ENCODE results near the gene PAX2.

PAX2 gene

GRCh38 chr10:100799881-100800280 lies 54.5 kb downstream of the PAX2 start:
- DNase-seq: no peak

GRCh38 chr10:100800931-100801330 lies 55.5 kb downstream of the PAX2 start:
- no peak for DNase-seq

GRCh38 chr10:100802196-100802595 lies 56.8 kb downstream of the PAX2 start:
- DNase-seq: no peak

GRCh38 chr10:100802607-100803006 lies 57.2 kb downstream of the PAX2 start:
- no peak for DNase-seq

GRCh38 chr10:100803492-100803891 lies 58.1 kb downstream of the PAX2 start:
- no peak for DNase-seq

- no peak for DNase-seq
Observed at GRCh38 chr10:100803908-100804307, 58.5 kb downstream of the PAX2 start.

- DNase-seq: no peak
Observed at GRCh38 chr10:100805543-100806355, 60.4 kb downstream of the PAX2 start.

- DNase-seq: no peak
Observed at GRCh38 chr10:100806356-100806645, 60.9 kb downstream of the PAX2 start.

- DNase-seq: no peak
Observed at GRCh38 chr10:100807241-100807951, 62.0 kb downstream of the PAX2 start.

GRCh38 chr10:100808876-100809275 lies 63.5 kb downstream of the PAX2 start:
- DNase-seq: no peak

GRCh38 chr10:100810091-100810834 lies 64.9 kb downstream of the PAX2 start:
- no peak for DNase-seq

- no peak for DNase-seq
Observed at GRCh38 chr10:100810835-100811116, 65.4 kb downstream of the PAX2 start.

GRCh38 chr10:100811261-100811660 lies 65.9 kb downstream of the PAX2 start:
- no peak for DNase-seq

- no peak for DNase-seq
Observed at GRCh38 chr10:100811752-100812750, 66.7 kb downstream of the PAX2 start.

- DNase-seq: no peak
Observed at GRCh38 chr10:100812978-100813377, 67.6 kb downstream of the PAX2 start.

GRCh38 chr10:100814751-100815474 lies 69.5 kb downstream of the PAX2 start:
- DNase-seq: no peak

GRCh38 chr10:100816671-100817070 lies 71.3 kb downstream of the PAX2 start:
- DNase-seq: no peak

GRCh38 chr10:100817268-100817839 lies 72.0 kb downstream of the PAX2 start:
- no peak for DNase-seq

- no peak for DNase-seq
Observed at GRCh38 chr10:100819424-100819823, 74.0 kb downstream of the PAX2 start.

GRCh38 chr10:100823194-100823593 lies 77.8 kb downstream of the PAX2 start:
- no peak for DNase-seq

- DNase-seq: no peak
Observed at GRCh38 chr10:100824886-100825285, 79.5 kb downstream of the PAX2 start.
